GM18861 (cell line): Measurements from ENCODE around the gene SERPINB6.
A peak's percentile ranks its signal among the peaks of the same experiment; 100 is the strongest.
"Not testable (repeated sequence)": the region's sequence is repeated elsewhere in the genome, so short reads cannot be mapped to it uniquely, and the experiment has no call there.

ENCODE experiments used
- ATAC-seq: cut with Tn5 transposase; IDR thresholded peaks from one replicate; pipeline ENCODE4 v1.9.1; 2021; ENCODE audit not compliant: unreplicated experiment

SERPINB6 gene

GRCh38 chr6:2971420-2972218, at the start of gene SERPINB6:
Gene SERPINB6, minus strand, starts transcription at chr6:2971567. Its CDS starts 12,235 bp downstream, at chr6:2959332.
- ATAC-seq = no peak

- no peak for ATAC-seq
These were observed 48.5 kb upstream of the SERPINB6 start for GRCh38 chr6:3019749-3020320.

- ATAC-seq = no peak
These were observed 47.7 kb upstream of the SERPINB6 start for GRCh38 chr6:3019065-3019464.

- no peak for ATAC-seq
These were observed 45.9 kb upstream of the SERPINB6 start for GRCh38 chr6:3017304-3017703.

- no peak for ATAC-seq
These were observed 45.3 kb upstream of the SERPINB6 start for GRCh38 chr6:3016473-3017280.

GRCh38 chr6:3015144-3015543, 43.8 kb upstream of the SERPINB6 start:
- ATAC-seq = no peak

- no peak for ATAC-seq
These were observed 43.3 kb upstream of the SERPINB6 start for GRCh38 chr6:3014675-3015066.

- no peak for ATAC-seq
These were observed 42.7 kb upstream of the SERPINB6 start for GRCh38 chr6:3013901-3014674.

- ATAC-seq = no peak
These were observed 42.1 kb upstream of the SERPINB6 start for GRCh38 chr6:3013486-3013885.

- ATAC-seq = no peak
These were observed 40.2 kb upstream of the SERPINB6 start for GRCh38 chr6:3011592-3011991.

GRCh38 chr6:3011158-3011557, 39.8 kb upstream of the SERPINB6 start:
- no peak for ATAC-seq

GRCh38 chr6:3009930-3010329, 38.6 kb upstream of the SERPINB6 start:
- ATAC-seq = no peak

GRCh38 chr6:3008712-3009265, 37.4 kb upstream of the SERPINB6 start:
- not testable (repeated sequence) for ATAC-seq

GRCh38 chr6:3007571-3007970, 36.2 kb upstream of the SERPINB6 start:
- no peak for ATAC-seq

GRCh38 chr6:3006476-3006875, 35.1 kb upstream of the SERPINB6 start:
- no peak for ATAC-seq

- no peak for ATAC-seq
These were observed 34.5 kb upstream of the SERPINB6 start for GRCh38 chr6:3005874-3006273.

GRCh38 chr6:3005077-3005476, 33.7 kb upstream of the SERPINB6 start:
- ATAC-seq = no peak

- ATAC-seq = not testable (repeated sequence)
These were observed 31.9 kb upstream of the SERPINB6 start for GRCh38 chr6:3003226-3003625.

- ATAC-seq = peak; percentile 42
These were observed 30.5 kb upstream of the SERPINB6 start for GRCh38 chr6:3001773-3002293.

- no peak for ATAC-seq
These were observed 29.9 kb upstream of the SERPINB6 start for GRCh38 chr6:3001146-3001772.
